Erythroblast (primary cell): ENCODE results near the gene SNCB.

Source experiments
- GATA1 ChIP-seq: IDR thresholded peaks from 2 replicates; pipeline ENCODE4 v1.6.1; 2011; ENCODE audit warnings: low read depth, mild to moderate bottlenecking, control low read depth, low read length, moderate library complexity
- POLR2A ChIP-seq: IDR thresholded peaks from 2 replicates; pipeline ENCODE4 v1.6.1; 2011; ENCODE audit warnings: mild to moderate bottlenecking, low read length

- no peak for TF ChIP-seq POLR2A
- TF ChIP-seq GATA1, result no peak
These were observed 23.4 kb upstream of the SNCB start for GRCh38 chr5:176653401-176654385.
